ENCODE data around the gene ZNF385D.

Gene ZNF385D, protein sequence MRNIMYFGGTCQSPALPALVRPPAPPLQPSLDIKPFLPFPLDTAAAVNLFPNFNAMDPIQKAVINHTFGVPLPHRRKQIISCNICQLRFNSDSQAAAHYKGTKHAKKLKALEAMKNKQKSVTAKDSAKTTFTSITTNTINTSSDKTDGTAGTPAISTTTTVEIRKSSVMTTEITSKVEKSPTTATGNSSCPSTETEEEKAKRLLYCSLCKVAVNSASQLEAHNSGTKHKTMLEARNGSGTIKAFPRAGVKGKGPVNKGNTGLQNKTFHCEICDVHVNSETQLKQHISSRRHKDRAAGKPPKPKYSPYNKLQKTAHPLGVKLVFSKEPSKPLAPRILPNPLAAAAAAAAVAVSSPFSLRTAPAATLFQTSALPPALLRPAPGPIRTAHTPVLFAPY

DNA sequence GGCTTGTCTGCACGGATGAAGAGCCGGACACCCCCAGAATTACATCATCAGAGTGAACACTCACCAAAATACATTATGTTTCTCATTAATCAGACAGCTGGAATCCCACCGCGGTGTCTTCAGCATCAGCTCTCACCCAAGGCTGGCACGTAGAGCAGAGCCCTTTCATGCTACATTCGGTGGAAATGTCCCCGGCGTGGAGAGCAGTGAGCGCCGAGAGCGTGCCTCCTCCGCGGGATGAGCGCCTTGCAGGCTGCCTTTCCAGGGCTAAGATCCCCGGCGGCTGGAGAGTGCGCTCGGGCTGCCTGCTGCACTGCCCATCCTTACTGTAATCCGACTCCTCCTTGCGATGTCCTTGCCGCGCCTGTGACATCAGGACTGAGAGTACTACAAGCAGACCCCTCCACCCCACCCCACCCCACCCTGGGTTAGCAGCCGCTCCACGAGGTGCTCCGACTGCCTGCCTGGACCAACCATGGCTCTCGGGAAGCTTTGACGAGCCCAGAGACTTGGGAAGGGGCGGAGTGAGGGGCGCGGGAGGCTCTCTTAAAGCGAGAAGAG, at the start of gene ZNF385D:
Gene ZNF385D (minus strand): TSS at position 380 of the 561 bp plus-strand sequence. CDS start 294 bp downstream, at position 86.
- TF ChIP-seq, protein P1, sequence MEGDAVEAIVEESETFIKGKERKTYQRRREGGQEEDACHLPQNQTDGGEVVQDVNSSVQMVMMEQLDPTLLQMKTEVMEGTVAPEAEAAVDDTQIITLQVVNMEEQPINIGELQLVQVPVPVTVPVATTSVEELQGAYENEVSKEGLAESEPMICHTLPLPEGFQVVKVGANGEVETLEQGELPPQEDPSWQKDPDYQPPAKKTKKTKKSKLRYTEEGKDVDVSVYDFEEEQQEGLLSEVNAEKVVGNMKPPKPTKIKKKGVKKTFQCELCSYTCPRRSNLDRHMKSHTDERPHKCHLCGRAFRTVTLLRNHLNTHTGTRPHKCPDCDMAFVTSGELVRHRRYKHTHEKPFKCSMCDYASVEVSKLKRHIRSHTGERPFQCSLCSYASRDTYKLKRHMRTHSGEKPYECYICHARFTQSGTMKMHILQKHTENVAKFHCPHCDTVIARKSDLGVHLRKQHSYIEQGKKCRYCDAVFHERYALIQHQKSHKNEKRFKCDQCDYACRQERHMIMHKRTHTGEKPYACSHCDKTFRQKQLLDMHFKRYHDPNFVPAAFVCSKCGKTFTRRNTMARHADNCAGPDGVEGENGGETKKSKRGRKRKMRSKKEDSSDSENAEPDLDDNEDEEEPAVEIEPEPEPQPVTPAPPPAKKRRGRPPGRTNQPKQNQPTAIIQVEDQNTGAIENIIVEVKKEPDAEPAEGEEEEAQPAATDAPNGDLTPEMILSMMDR (IDR thresholded peaks at IDR 0.05; ENCODE audit: insufficient read depth, missing control alignments), result no peak
- DNase-seq (ENCODE audit: insufficient read length, low spot score) (no peak), FAIRE-seq (no peak)

DNA sequence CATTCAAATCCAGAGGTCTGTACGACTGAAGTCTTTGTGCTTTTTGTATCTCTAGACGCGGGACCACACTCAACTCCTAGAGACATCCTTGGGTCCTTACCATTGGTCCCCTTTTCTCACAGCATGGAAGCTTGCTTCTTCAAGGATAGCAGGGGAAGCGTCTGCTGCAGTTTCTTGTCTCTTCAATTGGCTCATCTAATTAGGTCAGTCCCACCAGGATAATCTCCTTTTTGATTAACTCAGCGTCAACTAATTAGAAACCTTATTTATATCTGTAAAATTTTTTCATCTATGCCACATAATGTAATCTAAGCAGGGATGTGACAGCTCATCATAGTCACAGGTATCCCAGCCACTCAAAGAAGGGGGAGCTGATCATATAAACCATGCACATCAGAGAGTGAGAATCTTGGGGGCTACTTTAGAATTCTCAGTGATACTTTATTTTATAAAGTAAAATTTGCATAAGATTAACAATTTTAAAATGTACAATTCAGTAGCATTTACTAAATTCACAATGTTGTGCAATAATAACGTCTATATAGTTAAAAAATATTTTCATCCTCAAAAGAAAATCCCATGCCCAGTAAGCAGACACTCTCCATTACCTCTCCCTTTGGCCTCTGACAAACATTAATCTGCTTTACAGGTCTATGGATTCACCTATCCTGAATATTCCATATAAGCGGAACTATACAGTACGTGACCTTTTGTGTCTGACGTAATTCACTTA, 47.5 kb upstream of the ZNF385D start:
- TF ChIP-seq, protein P1 (IDR thresholded peaks at IDR 0.05; ENCODE audit: insufficient read depth, missing control alignments), result no peak
- FAIRE-seq, result no peak
- DNase-seq (ENCODE audit: insufficient read length, low spot score), result no peak

DNA sequence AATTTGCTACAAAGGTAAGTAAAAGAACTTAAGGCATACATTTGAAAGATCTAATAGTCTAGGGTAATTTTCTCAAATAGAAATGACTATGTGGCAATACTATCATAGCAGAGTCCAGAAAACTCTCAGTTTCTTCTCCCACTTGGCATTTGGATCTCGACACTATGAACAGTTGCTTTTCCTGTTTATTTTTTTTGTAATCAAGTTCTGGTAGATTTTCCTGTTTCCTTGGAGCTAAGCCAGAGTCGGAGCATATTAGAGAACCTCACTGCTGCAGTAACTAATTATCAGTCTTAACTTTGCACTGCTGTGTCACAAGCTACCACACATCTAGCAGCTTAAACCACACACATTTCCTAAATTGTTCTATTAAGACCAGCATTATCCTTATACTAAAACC, 44.9 kb upstream of the ZNF385D start:
- FAIRE-seq, result peak; percentile 88
- no peak for DNase-seq (ENCODE audit: insufficient read length, low spot score)
- TF ChIP-seq, protein P1 (IDR thresholded peaks at IDR 0.05; ENCODE audit: insufficient read depth, missing control alignments), result no peak

DNA sequence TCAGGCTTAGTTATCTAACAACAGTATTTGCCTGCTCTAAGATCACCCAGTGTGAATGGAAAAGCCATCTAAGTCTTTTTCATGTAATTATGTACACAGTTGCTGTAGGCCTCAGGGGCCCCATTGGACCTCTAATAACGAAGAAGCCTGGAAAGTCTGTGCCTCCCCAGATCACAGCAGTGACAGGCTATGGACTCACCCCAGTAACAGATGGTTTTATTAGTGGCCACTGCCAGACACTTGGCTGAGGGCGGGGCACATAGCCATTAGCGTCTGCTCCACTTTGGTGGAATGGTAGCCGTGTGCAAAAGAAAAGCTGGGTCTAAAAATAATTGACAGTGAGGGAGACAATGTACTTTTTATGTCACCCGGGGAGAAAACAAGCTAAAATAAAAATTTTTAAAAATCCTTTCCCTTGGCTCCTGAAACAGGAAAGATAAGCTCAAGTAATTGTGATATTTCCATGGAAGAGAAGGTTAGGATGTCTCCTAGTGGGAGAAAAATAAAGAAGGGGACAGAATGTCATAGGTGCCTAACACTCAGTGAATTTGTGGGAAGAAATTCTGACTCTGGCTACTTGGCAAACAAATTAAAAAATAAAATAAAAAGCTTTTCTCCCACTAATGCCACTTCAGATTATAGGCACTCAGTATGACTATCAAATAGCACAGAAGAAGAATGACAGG, 44.3 kb upstream of the ZNF385D start:
- DNase-seq (ENCODE audit: insufficient read length, low spot score) (no peak), FAIRE-seq (no peak)
- TF ChIP-seq, protein P1 (IDR thresholded peaks at IDR 0.05; ENCODE audit: insufficient read depth, missing control alignments), result no peak

DNA sequence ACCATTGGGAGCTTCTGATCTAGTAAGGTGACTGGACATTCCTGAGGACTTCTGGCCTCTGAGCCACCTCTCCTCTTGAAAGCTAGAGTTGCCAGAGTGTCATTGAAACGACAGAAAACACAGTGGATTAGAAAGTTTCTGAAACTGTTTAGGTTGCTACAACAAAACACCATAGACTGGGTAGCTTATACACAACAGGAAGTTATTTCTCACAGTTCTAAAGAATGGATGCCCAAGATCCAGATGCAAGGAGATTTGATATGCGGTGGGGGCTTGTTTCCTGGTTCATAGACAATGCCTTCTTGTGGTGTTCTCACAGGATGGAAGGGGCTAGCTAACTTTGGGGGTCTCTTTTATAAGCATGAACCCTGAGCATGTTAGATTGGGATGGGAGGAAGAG, 43.3 kb upstream of the ZNF385D start:
- DNase-seq (ENCODE audit: insufficient read length, low spot score) (no peak), FAIRE-seq (no peak)
- TF ChIP-seq, protein P1 (IDR thresholded peaks at IDR 0.05; ENCODE audit: insufficient read depth, missing control alignments), result no peak

DNA sequence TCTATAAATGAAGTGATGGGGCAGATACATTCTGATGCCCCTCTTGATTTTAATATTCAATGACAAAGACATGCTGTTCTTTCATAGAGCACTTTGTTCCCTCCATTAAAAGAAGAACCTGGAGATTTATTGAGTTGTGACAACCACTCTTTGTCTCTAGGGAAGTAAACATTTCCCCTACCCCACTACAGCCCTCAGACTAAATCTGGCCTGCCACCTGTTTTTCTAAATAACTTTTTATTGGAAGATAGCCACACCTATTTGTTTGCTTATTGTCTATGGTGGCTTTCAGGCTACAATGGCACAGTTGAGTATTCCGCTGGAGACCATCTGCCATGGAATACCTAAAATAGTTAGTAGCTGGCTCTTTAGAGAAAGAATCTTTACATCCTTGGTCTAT, 41.2 kb upstream of the ZNF385D start:
- DNase-seq (ENCODE audit: insufficient read length, low spot score), result no peak
- no peak for FAIRE-seq
- TF ChIP-seq, protein P1 (IDR thresholded peaks at IDR 0.05; ENCODE audit: insufficient read depth, missing control alignments), result no peak
